PC-3 (cell line): ENCODE measurements around the gene MN1.
A peak's percentile ranks its signal among the peaks of the same experiment; 100 is the strongest.

ENCODE experiments used
- CTCF ChIP-seq: fragments of 300-600 bp; sonication (generic); conservative IDR thresholded peaks from 2 replicates; pipeline ENCODE4 v1.5.1; 2017; ENCODE audit warnings: antibody characterized with exemption, low read depth, mild to moderate bottlenecking, low read length
- EZH2 ChIP-seq: fragments of 300-600 bp; sonication (generic); IDR thresholded peaks from one replicate; pipeline ENCODE4 v1.6.1; 2017; ENCODE audit warnings: antibody characterized with exemption, mild to moderate bottlenecking, low read length; ENCODE audit not compliant: unreplicated experiment
- EZH2phosphoT487 ChIP-seq: fragments of 300-600 bp; sonication (generic); IDR thresholded peaks from 2 replicates; pipeline ENCODE4 v1.6.1; 2018; ENCODE audit warnings: mild to moderate bottlenecking, antibody characterized with exemption, low read length, borderline replicate concordance

DNA sequence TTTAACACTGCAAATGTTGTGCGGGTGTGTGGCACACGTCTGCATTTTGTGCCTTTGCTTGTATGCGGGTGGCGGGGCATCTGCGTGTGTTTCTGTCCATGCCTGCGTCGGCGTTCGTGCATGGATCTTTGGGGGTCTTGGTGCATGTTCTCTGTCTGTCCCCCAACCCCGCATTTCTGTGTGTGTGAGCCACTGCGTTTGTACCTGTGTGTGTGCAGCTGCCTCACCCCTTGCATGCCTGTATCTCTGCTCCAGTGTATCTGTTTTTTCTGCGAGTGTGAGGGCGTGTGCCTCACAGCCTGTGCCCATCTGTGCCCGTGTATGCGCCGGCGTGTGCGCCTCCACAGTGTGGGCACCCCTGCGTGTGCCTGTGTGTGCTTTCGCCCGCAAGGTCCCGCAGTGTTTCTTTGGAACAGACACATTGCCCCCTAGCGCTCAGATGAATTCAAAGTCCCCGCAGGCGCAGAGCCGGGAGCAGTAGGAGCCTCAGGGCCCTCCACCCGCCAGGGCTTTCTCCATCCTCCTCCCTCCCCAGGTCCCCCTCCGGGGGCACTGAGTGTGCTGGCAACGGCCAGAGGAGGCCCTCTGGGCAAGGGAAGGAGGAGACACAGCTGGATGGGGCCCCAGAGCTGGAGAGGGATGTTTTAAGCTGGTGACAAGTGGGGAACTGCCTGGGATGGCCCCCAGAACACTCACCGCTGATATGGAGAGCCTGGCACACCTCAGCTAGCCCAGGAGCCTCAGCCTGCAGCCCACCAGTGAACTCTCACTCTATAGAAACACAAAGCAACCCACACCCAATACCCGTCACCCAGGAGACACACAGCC lies 3.1 kb upstream of the MN1 start:
- peak; percentile 74 for TF ChIP-seq CTCF
- no peak for TF ChIP-seq EZH2phosphoT487
- TF ChIP-seq EZH2 = no peak
